Measurements from ENCODE around the gene PLAC1.

PLAC1 gene

GRCh38 chrX:134649770-134650169 is 8.5 kb downstream of the PLAC1 start:
- TF ChIP-seq CTCF (IDR thresholded peaks at IDR 0.05; ENCODE audit: low read depth, low read length): no peak
- no peak for DNase-seq (ENCODE audit: low read depth, low spot score)
- no peak overlapping the region for H3K4me3 ChIP-seq (ENCODE audit: low read depth, low read length)
- in situ Hi-C loops (cut with HindIII; ENCODE audit: low sequenced_read_pairs): no loop called here

- in situ Hi-C loops (cut with HindIII; ENCODE audit: low sequenced_read_pairs): no loop called here
- no peak for DNase-seq (ENCODE audit: low read depth, low spot score)
- no peak overlapping the region for H3K4me3 ChIP-seq (ENCODE audit: low read depth, low read length)
- no peak for TF ChIP-seq CTCF (IDR thresholded peaks at IDR 0.05; ENCODE audit: low read depth, low read length)
Observed at GRCh38 chrX:134647477-134647877, 10.8 kb downstream of the PLAC1 start.

GRCh38 chrX:134646691-134647090 is 11.6 kb downstream of the PLAC1 start:
- DNase-seq (ENCODE audit: low read depth, low spot score): no peak
- in situ Hi-C loops (cut with HindIII; ENCODE audit: low sequenced_read_pairs): no loop called here
- no peak for TF ChIP-seq CTCF (IDR thresholded peaks at IDR 0.05; ENCODE audit: low read depth, low read length)
- no peak overlapping the region for H3K4me3 ChIP-seq (ENCODE audit: low read depth, low read length)

- no peak for DNase-seq (ENCODE audit: low read depth, low spot score)
- no peak for TF ChIP-seq CTCF (IDR thresholded peaks at IDR 0.05; ENCODE audit: low read depth, low read length)
- no peak overlapping the region for H3K4me3 ChIP-seq (ENCODE audit: low read depth, low read length)
- in situ Hi-C loops (cut with HindIII; ENCODE audit: low sequenced_read_pairs): no loop called here
Observed at GRCh38 chrX:134645936-134646543, 12.2 kb downstream of the PLAC1 start.

GRCh38 chrX:134642386-134642785 is 15.9 kb downstream of the PLAC1 start:
- no peak overlapping the region for H3K4me3 ChIP-seq (ENCODE audit: low read depth, low read length)

GRCh38 chrX:134641346-134641745 is 16.9 kb downstream of the PLAC1 start:
- no peak for DNase-seq (ENCODE audit: low read depth, low spot score)
- H3K4me3 ChIP-seq (ENCODE audit: low read depth, low read length): no peak overlapping the region
- in situ Hi-C loops (cut with HindIII; ENCODE audit: low sequenced_read_pairs): no loop called here
- TF ChIP-seq CTCF (IDR thresholded peaks at IDR 0.05; ENCODE audit: low read depth, low read length): no peak

More at GRCh38 chrX:134642386-134642785, 15.9 kb downstream of the PLAC1 start:
- TF ChIP-seq CTCF (IDR thresholded peaks at IDR 0.05; ENCODE audit: low read depth, low read length): no peak
- no peak for DNase-seq (ENCODE audit: low read depth, low spot score)
- in situ Hi-C loops (cut with HindIII; ENCODE audit: low sequenced_read_pairs): no loop called here
